EL (cell line): ENCODE data around the gene ALDH1L1.
"Not testable (repeated sequence)": the region's sequence is repeated elsewhere in the genome, so short reads cannot be mapped to it uniquely, and the experiment has no call there.

Source experiments
- DNase-seq: peaks from one replicate; pipeline ENCODE4 v3.0.0-alpha.2; 2016

The ALDH1L1 gene

DNA sequence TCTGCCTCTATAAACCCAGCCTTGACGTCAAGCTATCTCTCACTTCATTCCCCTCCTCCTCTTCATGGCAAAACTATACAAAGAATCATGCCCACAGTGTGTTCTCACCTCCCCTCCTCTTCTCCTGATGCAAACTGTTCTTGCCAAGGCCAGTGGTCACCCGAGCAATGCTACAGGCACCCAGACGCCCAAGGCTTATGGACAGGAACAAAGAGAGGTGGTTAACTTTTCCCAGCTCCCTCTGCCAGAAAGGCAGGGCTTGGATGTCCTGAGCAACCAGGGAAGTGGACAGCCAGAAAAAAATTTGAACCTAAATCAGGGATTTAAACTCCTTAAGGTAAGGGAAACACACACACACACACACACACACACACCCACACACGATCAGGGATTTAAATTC lies 101.5 kb downstream of the ALDH1L1 start:
- DNase-seq, result no peak

DNA sequence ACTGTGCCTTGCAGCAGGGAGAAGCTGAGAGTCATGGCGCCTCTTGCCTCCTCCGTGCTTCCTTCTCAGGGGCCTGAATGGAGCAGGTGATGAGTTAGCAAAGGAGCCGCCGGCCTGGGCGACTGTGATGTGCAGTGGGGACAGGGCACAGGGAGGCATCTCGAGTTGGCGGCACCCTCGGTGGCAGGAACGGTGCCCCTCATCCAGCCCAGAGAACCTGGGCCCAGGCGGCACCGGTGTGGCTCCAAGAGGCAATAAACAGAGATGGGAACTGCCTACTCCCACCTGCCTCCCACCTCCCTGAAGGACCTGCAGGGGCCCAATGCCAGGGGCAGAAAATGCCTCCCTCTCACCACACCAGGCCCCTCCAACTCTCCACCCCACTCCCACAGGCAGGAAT lies 102.6 kb downstream of the ALDH1L1 start:
- DNase-seq, result no peak

DNA sequence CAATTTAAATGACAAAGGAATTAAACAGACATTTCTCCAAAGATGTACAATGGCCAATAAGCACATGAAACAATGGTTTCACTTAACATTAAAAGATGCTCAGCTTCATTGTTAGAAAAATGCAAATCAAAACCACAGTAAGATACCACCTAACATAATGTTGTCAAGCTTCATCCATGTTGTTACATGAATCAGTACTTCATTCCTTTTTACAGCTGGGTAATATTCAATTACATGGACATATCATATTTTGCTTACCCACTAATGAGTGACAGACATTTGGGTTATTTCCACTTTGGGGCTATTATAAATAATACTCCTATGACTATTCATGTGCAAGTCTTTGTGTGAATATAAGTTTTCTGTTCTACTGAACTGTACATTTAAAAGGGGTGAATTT lies 104.2 kb downstream of the ALDH1L1 start:
- no peak for DNase-seq

DNA sequence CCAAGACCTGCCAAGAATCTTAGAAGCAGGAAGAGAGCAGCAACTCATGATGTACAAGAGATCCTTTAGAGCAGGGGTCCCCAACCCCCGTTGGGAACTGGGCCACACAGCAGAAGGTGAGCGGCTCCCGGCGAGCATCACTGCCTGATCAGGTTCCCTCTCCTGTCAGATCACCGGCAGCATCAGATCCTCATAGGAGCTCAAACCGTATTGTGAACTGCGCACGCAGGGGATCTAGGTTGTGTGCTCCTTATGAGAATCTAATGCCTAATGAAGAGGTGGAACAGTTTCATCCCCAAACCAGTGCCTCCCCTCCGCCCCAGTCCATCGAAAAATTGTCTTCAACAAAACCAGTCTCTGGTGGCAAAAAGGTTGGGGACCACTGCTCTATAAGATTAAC lies 110.2 kb downstream of the ALDH1L1 start:
- no peak for DNase-seq

DNA sequence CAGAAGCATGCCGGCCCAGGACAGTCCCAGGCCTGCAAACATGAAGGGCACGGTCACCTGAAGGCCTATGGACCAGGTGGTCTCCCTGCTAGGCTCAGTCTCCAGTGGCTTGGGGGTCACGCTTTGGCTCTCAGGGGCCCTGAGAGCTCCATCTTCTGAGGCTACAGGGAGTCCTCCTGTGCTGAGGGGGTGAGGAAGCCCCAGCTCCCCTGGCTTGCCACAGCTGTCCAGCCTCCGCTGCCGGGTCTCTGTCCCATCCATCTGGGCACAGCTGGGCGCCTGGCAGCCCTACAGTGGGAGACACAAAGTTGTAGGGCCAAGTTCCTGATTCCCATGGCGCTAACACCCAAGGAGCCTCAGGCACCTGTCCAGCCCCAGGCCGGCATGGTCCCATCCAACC lies 112.4 kb downstream of the ALDH1L1 start:
- DNase-seq, result no peak

DNA sequence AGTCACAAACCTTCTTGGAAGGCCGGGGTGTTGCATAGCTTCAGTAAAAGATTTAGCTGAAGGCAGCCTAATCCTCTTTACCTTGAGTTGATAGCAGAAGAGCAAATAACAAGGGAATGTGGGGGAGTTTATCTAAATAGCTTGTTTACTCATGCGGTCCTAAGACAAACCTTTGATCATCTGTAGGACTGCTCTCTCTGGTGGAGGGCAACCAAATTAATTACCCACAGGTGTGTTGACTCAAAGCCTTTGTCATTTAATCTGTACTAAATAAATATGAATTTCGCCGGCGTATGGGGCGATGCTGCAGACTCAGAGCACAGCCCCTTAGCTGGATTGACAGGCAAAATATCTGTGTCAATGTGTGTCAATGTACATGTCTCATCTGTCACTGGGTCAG lies 113.7 kb downstream of the ALDH1L1 start:
- DNase-seq, result not testable (repeated sequence)

DNA sequence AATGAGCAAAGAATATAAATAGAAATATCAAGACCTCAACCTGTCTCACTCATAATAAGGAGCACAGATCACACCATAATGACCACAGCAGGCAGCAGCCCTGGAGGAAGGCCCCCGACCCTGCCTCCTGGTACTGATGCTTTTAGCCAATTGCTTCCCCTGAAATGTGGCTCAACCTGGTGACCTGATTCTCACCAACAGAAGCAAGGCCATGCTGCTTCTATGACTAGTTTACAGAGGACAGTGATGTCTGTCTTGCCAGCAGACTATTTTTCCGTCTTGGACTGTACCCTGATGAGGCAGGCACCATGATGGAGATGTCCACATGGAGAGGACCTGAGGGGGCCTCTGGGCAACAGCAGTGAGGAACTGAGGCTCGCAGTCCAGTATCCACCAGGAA lies 114.5 kb downstream of the ALDH1L1 start:
- DNase-seq, result no peak

DNA sequence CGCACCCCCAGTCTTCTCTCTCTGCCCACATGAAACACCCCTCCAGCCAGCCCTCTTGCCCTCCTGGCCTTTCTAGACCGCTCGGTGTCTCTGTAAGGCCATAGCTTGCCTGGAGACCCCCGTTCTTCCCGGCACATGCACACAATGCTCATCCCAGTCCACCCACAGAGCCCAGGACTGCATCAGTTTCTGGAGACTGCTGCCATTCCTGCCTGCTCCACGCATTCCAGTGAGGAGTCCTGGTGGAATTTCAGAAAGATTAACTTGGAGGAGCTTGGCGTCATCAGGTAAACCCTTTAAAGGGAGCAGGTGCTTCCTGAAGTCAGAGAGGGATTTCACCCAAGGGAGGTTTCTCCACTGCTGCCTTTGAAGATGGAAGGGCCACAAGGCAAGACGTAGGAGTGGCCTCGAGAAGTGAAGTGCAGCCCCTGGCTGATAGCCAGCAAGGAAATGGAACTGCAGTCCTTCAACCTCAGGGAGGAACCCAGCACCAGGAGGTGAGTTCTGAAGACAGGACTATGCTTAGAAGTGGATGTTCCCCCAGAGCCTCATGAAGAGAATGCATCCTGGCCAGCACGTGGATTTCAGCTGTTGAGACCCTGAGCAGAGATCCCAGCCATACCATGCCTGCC lies 115.6 kb downstream of the ALDH1L1 start:
- no peak for DNase-seq

DNA sequence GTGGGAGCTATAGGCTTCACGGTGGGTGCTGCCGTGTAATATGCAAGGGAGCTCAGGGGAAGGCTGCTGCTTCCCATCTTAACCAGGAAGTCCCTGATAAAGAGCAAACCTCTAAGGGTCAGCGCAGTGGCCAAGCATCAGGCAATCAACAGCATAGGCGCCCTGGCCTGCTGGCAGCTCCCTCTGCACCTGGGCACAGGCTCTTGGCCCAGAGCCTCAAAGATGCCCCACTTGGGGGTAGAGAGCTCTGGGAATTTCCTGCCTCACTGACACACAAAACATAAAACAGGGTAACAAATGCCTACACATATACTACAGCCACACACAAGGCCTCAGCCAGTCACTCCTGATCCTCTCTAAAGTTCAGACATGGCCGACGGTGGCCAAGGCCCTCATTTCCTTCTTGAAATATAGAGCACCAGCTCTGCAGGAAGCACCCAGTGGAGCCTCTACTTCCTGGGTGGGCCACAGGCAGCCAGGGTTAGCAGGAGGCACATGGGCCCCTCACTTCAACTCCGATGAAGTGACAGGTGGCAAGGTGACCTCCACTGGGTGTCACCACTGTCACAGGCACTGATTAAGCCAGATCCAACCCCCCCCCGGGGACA lies 116.9 kb downstream of the ALDH1L1 start:
- no peak for DNase-seq

DNA sequence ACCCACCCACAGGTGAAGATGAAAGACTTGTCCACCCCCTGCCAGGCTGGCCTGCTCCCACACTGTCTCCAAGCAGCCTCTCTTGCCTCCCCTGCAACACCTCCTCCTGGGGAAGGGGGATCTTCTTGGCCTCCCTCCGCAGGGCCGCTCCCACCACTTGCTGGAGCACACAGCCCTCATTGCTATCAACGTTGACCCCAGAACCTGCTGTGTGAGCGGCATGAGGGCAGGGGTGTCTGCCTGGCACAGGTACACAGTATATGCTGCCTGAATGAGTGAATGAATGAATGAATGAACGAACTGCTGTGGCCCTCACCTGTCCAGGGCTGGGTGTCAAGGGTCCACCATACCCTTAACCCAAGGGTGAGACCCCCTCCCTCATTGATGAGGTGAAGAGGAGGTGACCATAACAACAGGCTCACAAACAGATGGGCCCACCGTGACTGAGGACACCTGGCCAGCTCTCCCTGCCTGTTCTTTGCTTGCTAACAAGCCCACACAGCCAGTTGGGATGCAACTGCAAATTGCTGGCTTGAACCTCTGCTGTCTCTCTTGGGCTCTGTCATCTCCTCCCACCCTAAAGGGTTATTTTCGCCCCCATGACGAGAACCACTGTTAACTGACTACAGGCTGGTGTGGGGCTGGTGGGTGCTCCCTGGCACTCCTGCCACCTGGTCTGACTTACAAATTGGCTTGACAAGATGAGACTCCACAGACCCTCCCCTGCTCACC lies 118.9 kb downstream of the ALDH1L1 start:
- DNase-seq, result no peak

DNA sequence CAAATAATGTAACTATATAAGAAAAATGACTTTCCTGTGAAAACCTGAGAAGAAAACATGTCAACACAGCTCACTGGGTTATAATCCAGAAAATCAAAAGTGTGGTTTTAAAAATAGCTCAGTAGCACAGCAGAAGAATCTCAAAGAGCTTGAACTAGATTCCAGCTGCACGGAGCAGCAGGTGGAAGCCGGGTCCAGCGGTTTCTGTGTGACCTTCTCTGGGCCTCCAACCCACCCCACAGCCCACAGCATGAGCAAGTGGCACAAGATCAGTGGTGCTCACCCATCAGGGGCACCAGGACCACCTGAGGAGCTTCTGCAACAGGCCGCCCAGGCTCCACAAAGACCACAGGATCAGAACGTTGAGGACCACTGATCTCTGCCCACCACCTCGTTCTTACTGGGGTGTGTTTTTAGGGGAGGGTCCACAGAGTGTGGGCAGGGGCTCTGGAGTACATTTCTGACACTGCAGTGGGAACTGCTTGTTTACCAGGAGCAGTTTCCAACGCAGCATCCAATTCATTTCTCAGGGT lies 119.7 kb downstream of the ALDH1L1 start:
- no peak for DNase-seq

DNA sequence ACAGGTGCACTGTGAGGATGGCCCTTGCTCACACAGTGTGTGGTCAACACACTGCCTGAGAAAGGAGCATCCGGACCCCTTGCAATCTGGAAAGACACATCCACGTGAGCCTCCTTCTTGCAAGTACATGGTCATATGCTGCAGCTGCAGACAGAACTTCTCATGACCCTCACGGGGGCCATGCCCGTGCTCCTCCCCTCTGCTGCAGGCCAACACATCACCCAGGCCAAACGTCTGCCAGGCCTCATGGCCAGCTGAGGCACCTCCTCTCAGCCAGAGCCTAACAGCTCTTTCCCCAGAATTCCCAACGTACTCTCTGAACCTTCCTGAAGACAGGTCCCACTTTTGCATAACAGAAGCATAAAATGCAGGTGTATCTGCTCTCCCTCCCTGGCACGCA lies 121.7 kb downstream of the ALDH1L1 start:
- DNase-seq, result no peak

DNA sequence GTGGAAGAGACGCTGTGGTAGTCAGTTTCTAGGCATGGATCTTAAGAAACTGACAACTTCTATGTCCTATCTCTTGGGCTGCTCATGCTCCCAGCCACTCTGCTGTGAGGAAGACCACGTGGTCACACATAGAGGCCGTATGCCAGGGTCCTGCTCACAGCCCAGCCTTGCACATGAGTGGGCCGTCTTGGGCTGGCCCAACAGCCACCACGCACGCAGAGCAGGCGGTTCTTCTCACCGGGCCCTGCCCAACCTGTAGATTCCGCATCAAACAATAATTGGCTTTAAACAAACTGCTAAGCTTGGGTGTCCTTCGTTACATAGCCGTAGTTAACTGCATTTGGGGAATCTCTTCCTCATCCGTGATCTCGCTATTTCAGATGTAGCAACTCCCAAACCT lies 122.5 kb downstream of the ALDH1L1 start:
- no peak for DNase-seq

DNA sequence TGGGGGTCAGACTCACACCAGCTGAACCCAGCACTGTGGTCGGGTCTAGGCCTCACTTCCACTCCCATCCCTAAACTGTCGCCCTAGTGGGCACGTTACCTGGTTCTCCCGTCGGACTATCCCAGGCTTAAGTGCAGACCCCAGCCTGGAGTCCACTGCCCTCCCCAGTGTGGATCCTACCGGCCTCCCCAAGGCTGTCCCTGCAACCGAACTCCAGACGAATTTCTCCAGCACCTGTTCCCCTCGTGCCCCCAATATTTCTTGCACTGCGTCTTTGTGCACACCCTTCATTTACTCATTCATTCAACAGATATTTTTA lies 122.9 kb downstream of the ALDH1L1 start:
- DNase-seq, result no peak

DNA sequence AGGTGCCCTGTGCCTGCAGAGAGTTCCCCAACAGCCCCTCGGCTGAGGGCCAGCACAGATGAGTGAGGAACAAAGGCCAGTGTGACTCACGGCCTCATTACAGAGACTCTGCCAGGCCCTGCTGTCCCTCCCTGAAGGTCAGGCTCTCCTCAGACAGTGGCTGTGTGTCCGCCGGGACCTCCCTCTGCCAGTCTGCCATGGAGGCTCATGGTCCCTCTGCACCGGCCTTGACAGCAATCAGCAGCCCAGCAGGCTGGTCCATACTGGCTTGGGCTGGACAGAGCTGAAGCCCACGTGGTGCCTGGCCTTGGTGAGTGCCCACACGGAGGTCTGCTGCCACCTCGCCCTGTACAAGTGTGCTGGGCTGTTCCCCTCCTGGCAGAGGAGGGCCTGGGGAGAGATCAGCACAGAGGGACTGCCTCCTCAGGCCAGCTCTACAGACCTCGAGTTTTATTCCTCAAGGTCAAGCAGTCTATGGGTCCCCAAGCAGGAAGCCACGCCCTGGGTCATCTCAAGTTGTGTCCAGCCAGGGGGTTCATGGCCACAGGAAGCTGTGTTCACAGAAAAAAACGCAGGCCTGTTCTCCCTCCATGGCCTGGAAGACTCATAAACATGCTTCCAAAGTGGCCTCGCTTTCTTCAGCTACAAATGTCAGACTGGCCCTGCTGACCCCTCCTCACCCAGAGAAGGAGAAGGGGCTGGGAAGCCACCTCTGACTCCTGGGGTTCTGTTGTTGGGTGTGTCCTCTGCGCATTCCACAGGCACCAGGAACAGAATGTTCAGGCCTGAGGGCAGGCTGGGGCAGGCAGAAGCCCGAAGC lies 123.5 kb downstream of the ALDH1L1 start:
- peak; percentile 18 for DNase-seq

DNA sequence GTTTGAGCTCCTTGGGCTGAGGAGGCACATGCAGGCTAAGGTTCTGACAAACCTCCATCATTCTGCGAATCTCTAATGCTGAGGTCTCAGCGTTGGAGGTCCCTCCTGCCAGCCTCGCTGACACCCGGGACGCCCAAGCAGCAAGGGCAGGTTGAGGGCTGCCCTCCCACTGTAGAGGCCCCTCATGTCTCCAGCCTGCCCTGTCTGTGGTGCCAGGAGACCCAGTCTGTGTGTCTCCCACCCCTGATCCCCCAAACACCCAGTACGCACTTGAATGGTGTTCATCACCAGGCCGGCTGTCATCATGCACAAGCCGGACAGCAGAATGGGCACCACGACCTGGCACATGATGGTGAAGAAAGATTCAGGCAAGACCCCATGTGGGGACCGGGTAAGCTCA lies 124.3 kb downstream of the ALDH1L1 start:
- DNase-seq, result no peak

DNA sequence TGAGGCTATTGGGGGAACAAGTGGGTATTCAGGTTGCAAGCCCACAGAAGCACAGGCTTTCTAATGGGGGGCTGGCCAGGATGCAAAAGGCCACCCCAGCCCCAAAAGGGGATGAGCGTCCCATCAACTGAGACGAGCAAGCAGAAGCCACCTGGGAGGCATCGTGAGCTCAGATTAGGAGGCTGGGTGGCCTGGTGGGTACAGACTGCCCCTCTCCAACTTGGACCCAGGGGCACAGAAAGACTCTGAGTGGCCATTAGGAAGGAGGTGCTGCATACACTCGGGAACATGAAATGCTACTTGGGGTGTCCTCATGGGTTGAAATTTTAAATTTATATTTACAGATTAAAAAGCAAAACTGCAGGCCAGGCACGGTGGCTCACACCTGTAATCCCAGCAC lies 125.5 kb downstream of the ALDH1L1 start:
- DNase-seq, result no peak

DNA sequence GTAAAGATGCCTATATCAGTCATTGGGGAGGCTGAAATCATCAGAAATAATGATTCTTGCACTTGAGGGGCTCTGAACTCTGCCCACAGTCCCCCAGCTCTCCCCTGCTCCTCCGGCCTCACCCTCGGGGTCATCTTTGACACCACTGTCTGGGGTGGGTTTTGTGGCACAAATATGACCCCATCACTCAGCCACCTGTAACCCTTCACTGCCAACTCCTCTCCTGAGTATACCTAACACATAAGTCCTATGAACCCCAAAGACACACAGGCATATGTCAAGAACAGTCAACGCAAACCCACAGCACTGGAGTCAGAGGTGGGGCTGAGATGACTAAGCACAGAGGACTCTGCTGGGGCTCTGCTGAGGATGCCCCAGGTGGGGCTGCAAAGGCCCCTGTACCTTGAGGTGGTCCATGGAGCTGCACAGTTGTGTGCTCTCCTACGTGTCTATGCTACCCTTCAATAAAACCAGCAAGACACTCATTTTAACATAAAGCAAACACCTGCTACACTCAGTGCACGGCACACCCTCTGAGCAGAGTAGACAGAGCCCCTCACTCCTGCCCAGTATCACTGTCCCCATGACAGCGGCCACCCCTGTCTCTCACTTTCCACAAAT lies 126.3 kb downstream of the ALDH1L1 start:
- DNase-seq, result no peak
